ENCODE results near the gene ZNF714.
A peak's percentile ranks its signal among the peaks of the same experiment; 100 is the strongest.
"Not testable (repeated sequence)": the region's sequence is repeated elsewhere in the genome, so short reads cannot be mapped to it uniquely, and the experiment has no call there.

The ZNF714 gene

DNA sequence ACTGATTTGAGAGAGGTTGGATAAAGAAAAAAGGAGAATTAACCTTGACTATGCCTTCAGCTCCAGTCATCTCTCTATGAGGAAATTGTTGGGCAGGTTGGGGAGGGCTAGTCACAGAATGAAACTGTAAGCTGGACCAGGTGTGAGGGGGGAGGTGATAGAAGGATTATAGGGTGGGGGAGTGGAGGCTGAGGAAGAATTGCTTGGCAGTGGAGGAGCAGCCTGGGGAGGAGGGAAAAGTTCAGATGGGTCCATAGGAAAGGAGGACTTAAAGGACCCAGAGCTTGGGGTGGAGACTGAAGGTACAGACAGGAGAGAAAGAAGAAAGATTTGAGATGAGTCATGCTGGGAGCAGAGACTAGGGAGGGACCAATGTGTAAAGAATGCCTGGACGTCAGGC is 51.6 kb downstream of the ZNF714 start:
- no peaks in the 10 kb centered on the region for H3K9me3 ChIP-seq (ENCODE audit: control insufficient read depth in 1 of 2, low read length in 2 of 2)
- no peaks in the 10 kb centered on the region for H3K4me1 ChIP-seq (ENCODE audit: control insufficient read depth in 1 of 2, insufficient read depth in 2 of 2, low read length in 2 of 2)
- no peak overlapping the region for H3K4me3 ChIP-seq (ENCODE audit: low read depth in 1 of 2, low read length in 2 of 2)
- no peaks in the 10 kb centered on the region for H3K27me3 ChIP-seq (ENCODE audit: low read depth, low read length)
- H3K27ac ChIP-seq (ENCODE audit: low read length) = no peak overlapping the region
- H3K36me3 ChIP-seq (ENCODE audit: control insufficient read depth in 1 of 2, insufficient read depth in 2 of 2, low read length in 2 of 2) = no peaks in the 10 kb centered on the region

DNA sequence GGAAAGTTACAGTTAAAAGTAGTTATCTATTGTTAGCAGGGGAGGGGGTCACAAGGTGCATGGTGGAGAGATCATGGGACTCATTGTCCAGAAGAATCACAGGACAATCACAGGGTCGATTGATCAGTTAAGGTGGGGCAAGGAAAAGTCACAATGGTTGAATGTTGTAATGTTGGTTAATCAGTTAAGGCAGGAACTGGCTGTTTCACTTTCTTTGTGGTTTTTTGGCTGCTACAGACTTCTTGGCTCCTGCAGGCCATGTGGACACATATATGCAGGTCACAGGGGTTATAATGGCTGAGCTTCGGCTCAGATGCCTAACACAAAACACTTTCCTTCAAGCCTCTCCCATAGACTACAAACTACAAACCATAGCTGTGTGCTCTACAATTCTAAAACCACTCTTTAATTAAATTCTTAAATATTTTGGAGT is 52.9 kb downstream of the ZNF714 start:
- H3K4me1 ChIP-seq (ENCODE audit: control insufficient read depth in 1 of 2, insufficient read depth in 2 of 2, low read length in 2 of 2) = no peaks in the 10 kb centered on the region
- H3K9me3 ChIP-seq (ENCODE audit: control insufficient read depth in 1 of 2, low read length in 2 of 2) = no peaks in the 10 kb centered on the region
- H3K4me3 ChIP-seq (ENCODE audit: low read depth in 1 of 2, low read length in 2 of 2) = no peak overlapping the region
- no peaks in the 10 kb centered on the region for H3K27me3 ChIP-seq (ENCODE audit: low read depth, low read length)
- H3K36me3 ChIP-seq (ENCODE audit: control insufficient read depth in 1 of 2, insufficient read depth in 2 of 2, low read length in 2 of 2) = no peaks in the 10 kb centered on the region
- no peak overlapping the region for H3K27ac ChIP-seq (ENCODE audit: low read length)

DNA sequence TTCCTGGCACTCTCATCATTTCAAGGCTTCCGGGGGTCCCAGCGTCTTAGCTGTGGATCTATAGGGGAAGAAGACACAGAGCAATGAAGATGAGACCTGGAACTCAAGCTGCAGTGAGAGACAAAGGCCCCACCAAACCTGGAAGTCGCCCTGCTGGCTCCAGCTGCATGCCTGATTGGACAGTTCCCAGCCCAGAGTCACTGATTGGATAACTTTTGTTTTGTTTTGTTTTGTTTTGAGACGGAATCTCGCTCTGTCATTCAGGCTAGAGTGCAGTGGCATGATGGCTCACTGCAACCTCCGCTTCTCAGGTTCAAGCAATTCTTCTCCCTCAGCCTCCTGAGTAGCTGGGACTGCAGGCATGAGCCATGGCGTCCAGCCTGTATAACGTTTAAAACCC is 53.4 kb downstream of the ZNF714 start:
- Histone ChIP-seq H3K4me3 (ENCODE audit: low read depth in 1 of 2, low read length in 2 of 2) (no peak overlapping the region), H3K27me3 (ENCODE audit: low read depth, low read length) (no peaks in the 10 kb centered on the region), H3K27ac (ENCODE audit: low read length) (no peak overlapping the region), H3K9me3 (ENCODE audit: control insufficient read depth in 1 of 2, low read length in 2 of 2) (no peaks in the 10 kb centered on the region), H3K4me1 (ENCODE audit: control insufficient read depth in 1 of 2, insufficient read depth in 2 of 2, low read length in 2 of 2) (no peaks in the 10 kb centered on the region), H3K36me3 (ENCODE audit: control insufficient read depth in 1 of 2, insufficient read depth in 2 of 2, low read length in 2 of 2) (no peaks in the 10 kb centered on the region)

DNA sequence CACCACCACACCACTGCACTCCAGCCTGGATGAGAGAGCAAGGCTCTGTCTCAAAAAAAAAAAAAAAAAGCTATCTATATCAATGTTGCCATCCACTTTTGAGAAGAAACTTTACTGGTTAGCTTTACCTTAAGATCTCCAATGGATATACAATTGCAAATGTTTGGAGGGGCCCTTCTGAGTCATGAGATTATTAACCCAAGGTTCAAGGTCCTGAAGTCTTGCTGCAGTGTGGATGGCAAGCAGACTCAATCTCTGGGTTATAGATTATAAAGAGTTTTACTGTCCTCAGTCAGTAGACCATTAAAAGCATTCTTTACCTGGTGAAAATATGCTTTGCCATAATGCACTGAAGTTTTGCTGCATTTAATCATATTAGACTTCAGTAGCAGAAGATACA is 56.1 kb downstream of the ZNF714 start:
- H3K9me3 ChIP-seq (ENCODE audit: control insufficient read depth in 1 of 2, low read length in 2 of 2) = no peaks in the 10 kb centered on the region
- no peaks in the 10 kb centered on the region for H3K36me3 ChIP-seq (ENCODE audit: control insufficient read depth in 1 of 2, insufficient read depth in 2 of 2, low read length in 2 of 2)
- no peak overlapping the region for H3K27ac ChIP-seq (ENCODE audit: low read length)
- H3K4me3 ChIP-seq (ENCODE audit: low read depth in 1 of 2, low read length in 2 of 2) = no peak overlapping the region
- H3K27me3 ChIP-seq (ENCODE audit: low read depth, low read length) = no peaks in the 10 kb centered on the region
- peaks cover 0 to 9% of the 10 kb centered on the region in 2 donors for H3K4me1 ChIP-seq (ENCODE audit: control insufficient read depth in 1 of 2, insufficient read depth in 2 of 2, low read length in 2 of 2)

DNA sequence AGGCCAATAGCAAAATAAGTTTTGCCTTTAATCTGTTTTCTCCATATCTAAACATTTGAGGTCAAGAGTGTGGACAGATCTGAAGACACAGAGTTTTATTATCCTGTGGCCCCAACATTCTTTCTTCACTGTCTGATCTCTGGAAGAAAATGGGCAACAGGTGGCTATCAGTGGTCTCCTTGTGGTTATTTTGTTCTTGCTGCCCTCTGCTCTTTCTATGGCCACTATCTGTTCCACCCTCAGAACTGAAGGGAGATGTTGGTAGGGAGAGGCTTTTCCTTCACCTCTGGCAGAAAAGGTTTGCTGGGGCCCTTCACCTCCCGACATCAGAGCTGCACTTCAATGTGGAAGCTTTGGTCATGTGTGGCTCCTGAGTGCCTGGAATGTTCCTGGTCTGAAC is 59.0 kb downstream of the ZNF714 start:
- not testable (repeated sequence) for H3K9me3 ChIP-seq (ENCODE audit: control insufficient read depth in 1 of 2, low read length in 2 of 2); H3K27ac ChIP-seq (ENCODE audit: low read length); H3K27me3 ChIP-seq (ENCODE audit: low read depth, low read length); H3K4me3 ChIP-seq (ENCODE audit: low read depth in 1 of 2, low read length in 2 of 2)
- peaks cover 6 to 11% of the 10 kb centered on the region in 2 donors for H3K36me3 ChIP-seq (ENCODE audit: control insufficient read depth in 1 of 2, insufficient read depth in 2 of 2, low read length in 2 of 2)
- peaks cover 0 to 12% of the 10 kb centered on the region in 2 donors for H3K4me1 ChIP-seq (ENCODE audit: control insufficient read depth in 1 of 2, insufficient read depth in 2 of 2, low read length in 2 of 2)

DNA sequence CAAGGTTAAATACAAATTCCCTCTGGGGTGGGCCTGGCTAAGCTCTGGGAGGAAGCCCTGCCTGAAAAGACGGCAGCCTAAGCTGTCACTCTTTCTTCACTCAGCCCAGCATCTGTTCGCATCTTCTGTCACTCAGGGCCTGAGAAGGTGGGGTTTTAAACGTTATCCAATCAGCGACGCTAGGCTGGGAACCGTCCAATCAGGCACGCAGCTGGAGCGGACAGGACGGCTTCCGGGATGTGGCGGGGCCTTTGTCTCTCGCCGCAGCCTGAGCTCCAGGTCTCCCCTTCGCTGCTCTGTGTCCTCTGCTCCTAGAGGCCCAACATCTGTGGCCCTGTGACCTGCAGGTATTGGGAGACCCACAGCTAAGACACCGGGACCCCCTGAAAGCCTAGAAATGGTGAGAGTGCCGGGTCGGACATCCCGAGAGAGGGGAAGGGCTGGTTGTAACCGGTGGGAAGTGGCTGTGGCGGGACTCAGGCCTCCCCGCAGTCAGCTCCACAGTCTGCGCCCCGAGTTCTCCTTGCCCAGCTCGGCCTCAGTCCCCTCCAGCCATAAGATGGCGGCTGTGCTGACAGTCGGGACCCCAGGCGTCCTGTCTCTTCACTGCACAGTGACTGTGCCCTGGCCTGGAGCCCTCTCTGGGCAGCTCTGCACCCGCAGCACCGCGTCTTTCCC is 59.9 kb downstream of the ZNF714 start, which contains the start of gene ZNF431:
Gene ZNF431, plus strand, starts transcription at position 254 of the 678 bp plus-strand sequence. Its CDS starts 144 bp downstream, at position 398.
- H3K4me1 ChIP-seq (ENCODE audit: control insufficient read depth in 1 of 2, insufficient read depth in 2 of 2, low read length in 2 of 2) = peaks cover 0 to 12% of the 10 kb centered on the region in 2 donors
- H3K9me3 ChIP-seq (ENCODE audit: control insufficient read depth in 1 of 2, low read length in 2 of 2) = no peaks in the 10 kb centered on the region
- no peaks in the 10 kb centered on the region for H3K27me3 ChIP-seq (ENCODE audit: low read depth, low read length)
- peaks cover 6 to 12% of the 10 kb centered on the region in 2 donors for H3K36me3 ChIP-seq (ENCODE audit: control insufficient read depth in 1 of 2, insufficient read depth in 2 of 2, low read length in 2 of 2)
- peak within 1 kb of the TSS; percentile 74 for H3K27ac ChIP-seq (ENCODE audit: low read length)
- peak within 1 kb of the TSS; percentile 81 to 90 for H3K4me3 ChIP-seq (ENCODE audit: low read depth in 1 of 2, low read length in 2 of 2)

DNA sequence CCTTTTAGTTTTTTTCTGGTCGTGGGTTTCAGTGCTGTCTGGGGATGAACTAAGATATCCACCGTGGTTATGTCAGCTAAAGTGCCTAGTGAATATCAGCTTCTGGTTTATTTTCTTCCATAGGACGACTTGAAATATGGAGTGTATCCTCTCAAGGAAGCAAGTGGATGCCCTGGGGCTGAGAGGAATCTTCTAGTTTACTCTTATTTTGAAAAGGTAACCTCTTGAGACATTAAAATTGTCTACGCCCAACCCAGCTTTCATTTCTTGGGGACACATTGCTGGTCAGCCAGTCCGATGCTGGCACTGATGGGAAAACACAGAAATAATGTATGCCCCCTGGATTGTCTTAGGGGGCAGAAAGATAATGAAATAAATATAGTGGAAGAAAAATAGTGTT is 61.4 kb downstream of the ZNF714 start:
- Histone ChIP-seq H3K27ac (ENCODE audit: low read length) (no peak overlapping the region), H3K4me3 (ENCODE audit: low read depth in 1 of 2, low read length in 2 of 2) (no peak overlapping the region), H3K27me3 (ENCODE audit: low read depth, low read length) (no peaks in the 10 kb centered on the region), H3K9me3 (ENCODE audit: control insufficient read depth in 1 of 2, low read length in 2 of 2) (no peaks in the 10 kb centered on the region), H3K4me1 (ENCODE audit: control insufficient read depth in 1 of 2, insufficient read depth in 2 of 2, low read length in 2 of 2) (peaks cover 0 to 14% of the 10 kb centered on the region in 2 donors), H3K36me3 (ENCODE audit: control insufficient read depth in 1 of 2, insufficient read depth in 2 of 2, low read length in 2 of 2) (peaks cover 6 to 12% of the 10 kb centered on the region in 2 donors)

DNA sequence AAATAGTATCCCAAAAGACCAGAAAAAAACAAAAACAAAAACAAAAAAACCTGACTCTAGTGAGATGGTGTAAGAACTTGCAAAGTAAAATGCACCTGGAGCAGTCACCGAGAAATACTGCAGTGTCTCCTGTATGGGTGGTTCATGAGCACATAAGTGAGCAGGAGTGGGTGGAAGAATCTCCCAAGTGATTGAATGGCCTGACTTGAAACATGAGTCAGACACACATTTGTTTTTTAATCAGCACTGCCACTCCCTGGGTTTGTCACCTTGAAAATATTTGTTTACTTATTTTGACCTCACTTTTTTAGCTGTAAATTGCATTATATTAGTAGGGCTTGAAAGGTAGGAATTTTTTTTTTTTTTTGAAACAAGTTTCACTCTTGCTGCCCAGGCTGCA is 61.9 kb downstream of the ZNF714 start:
- H3K4me3 ChIP-seq (ENCODE audit: low read depth in 1 of 2, low read length in 2 of 2) = no peak overlapping the region
- H3K27me3 ChIP-seq (ENCODE audit: low read depth, low read length) = no peaks in the 10 kb centered on the region
- H3K36me3 ChIP-seq (ENCODE audit: control insufficient read depth in 1 of 2, insufficient read depth in 2 of 2, low read length in 2 of 2) = peaks cover 6 to 12% of the 10 kb centered on the region in 2 donors
- H3K4me1 ChIP-seq (ENCODE audit: control insufficient read depth in 1 of 2, insufficient read depth in 2 of 2, low read length in 2 of 2) = peaks cover 0 to 15% of the 10 kb centered on the region in 2 donors
- no peak overlapping the region for H3K27ac ChIP-seq (ENCODE audit: low read length)
- no peaks in the 10 kb centered on the region for H3K9me3 ChIP-seq (ENCODE audit: control insufficient read depth in 1 of 2, low read length in 2 of 2)

DNA sequence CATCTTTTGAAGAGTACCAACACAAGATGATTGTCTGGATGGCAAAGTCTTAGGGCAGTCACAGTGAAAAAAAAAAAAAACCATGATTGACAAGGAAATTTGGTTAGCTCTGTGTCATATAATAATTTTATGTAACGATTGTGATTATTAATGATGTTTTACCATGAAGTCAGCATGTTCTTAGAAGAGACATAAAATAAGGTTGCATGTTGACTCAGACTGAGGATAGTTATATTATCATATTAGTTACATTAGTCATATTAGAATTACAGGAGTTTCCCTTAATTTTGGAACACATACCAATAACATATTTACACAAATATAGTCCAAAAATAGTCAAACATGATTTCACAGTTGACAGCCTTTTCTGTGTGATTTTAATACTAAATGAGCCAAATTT is 65.5 kb downstream of the ZNF714 start:
- peaks cover 0 to 19% of the 10 kb centered on the region in 2 donors for H3K4me1 ChIP-seq (ENCODE audit: control insufficient read depth in 1 of 2, insufficient read depth in 2 of 2, low read length in 2 of 2)
- peaks cover 15 to 31% of the 10 kb centered on the region in 2 donors for H3K36me3 ChIP-seq (ENCODE audit: control insufficient read depth in 1 of 2, insufficient read depth in 2 of 2, low read length in 2 of 2)
- no peaks in the 10 kb centered on the region for H3K9me3 ChIP-seq (ENCODE audit: control insufficient read depth in 1 of 2, low read length in 2 of 2)

DNA sequence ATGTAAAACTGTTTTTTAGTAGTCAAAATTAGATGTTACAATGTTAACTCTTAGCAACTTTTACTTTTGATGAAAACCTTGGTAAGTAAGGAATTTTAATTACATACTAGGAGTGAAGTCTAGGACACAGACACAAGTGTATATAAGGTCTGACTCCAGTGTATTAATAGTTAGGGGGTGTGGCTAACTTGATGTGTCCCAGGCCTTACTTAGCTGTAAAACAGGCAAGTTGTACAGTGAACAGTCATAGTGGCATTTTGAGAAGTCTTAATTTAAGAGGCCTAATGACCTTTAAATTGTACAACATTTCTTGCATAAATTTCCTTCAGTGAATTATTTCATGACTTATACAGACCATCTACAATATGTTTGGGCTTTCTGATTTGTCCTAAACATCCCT is 66.7 kb downstream of the ZNF714 start:
- no peaks in the 10 kb centered on the region for H3K27me3 ChIP-seq (ENCODE audit: low read depth, low read length)
- no peak overlapping the region for H3K27ac ChIP-seq (ENCODE audit: low read length)
- H3K4me1 ChIP-seq (ENCODE audit: control insufficient read depth in 1 of 2, insufficient read depth in 2 of 2, low read length in 2 of 2) = peaks cover 0 to 11% of the 10 kb centered on the region in 2 donors
- no peaks in the 10 kb centered on the region for H3K9me3 ChIP-seq (ENCODE audit: control insufficient read depth in 1 of 2, low read length in 2 of 2)
- H3K4me3 ChIP-seq (ENCODE audit: low read depth in 1 of 2, low read length in 2 of 2) = no peak overlapping the region
- H3K36me3 ChIP-seq (ENCODE audit: control insufficient read depth in 1 of 2, insufficient read depth in 2 of 2, low read length in 2 of 2) = peaks cover 11 to 35% of the 10 kb centered on the region in 2 donors

More for the DNA sequence above, 65.5 kb downstream of the ZNF714 start:
- Histone ChIP-seq H3K4me3 (ENCODE audit: low read depth in 1 of 2, low read length in 2 of 2) (no peak overlapping the region), H3K27me3 (ENCODE audit: low read depth, low read length) (no peaks in the 10 kb centered on the region), H3K27ac (ENCODE audit: low read length) (no peak overlapping the region)

DNA sequence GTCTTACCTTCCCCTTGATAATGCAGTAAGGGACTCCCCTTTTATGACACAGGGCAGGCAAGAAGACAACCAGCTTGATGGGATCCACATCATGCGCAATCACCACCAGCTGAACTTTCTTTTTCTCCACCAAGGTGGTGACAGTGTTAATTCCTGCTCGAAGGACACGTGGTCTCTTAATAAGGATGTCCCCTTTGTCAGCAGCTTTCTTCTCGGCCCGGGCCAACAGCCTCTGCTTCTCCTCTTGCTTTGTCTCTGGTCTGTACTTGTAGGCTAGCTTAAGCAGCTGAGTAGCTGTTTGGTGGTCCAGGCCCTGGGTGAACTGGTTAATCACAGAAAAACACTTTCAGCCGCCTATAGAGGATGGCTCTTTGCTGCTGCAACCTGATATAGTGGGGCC is 67.9 kb downstream of the ZNF714 start:
- Histone ChIP-seq H3K36me3 (ENCODE audit: control insufficient read depth in 1 of 2, insufficient read depth in 2 of 2, low read length in 2 of 2) (peaks cover 9 to 35% of the 10 kb centered on the region in 2 donors), H3K9me3 (ENCODE audit: control insufficient read depth in 1 of 2, low read length in 2 of 2) (no peaks in the 10 kb centered on the region), H3K27ac (ENCODE audit: low read length) (no peak overlapping the region), H3K4me1 (ENCODE audit: control insufficient read depth in 1 of 2, insufficient read depth in 2 of 2, low read length in 2 of 2) (peaks cover 0 to 11% of the 10 kb centered on the region in 2 donors), H3K4me3 (ENCODE audit: low read depth in 1 of 2, low read length in 2 of 2) (no peak overlapping the region), H3K27me3 (ENCODE audit: low read depth, low read length) (no peaks in the 10 kb centered on the region)

DNA sequence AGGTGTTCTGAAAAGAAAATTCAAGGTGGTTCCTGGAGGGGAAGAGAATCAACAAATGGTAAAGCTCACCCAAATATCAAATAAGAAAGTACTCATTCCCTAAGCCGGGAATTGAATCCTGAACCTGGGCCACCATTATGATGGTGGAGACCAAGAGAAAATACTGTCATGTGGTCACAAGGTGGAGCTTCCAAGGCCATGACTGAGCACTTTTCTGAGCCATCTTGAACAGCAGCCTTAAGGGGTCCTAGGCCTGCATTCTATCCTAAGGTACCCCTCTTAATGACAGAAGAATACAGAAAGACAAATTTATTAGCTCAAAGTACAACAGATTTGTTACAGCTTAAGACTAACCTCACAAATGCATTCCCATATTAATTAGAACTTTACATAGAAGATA is 69.5 kb downstream of the ZNF714 start:
- Histone ChIP-seq H3K27ac (ENCODE audit: low read length) (no peak overlapping the region), H3K36me3 (ENCODE audit: control insufficient read depth in 1 of 2, insufficient read depth in 2 of 2, low read length in 2 of 2) (peaks cover 9 to 23% of the 10 kb centered on the region in 2 donors), H3K9me3 (ENCODE audit: control insufficient read depth in 1 of 2, low read length in 2 of 2) (no peaks in the 10 kb centered on the region)

More for the DNA sequence above, 69.5 kb downstream of the ZNF714 start:
- no peak overlapping the region for H3K4me3 ChIP-seq (ENCODE audit: low read depth in 1 of 2, low read length in 2 of 2)
- H3K4me1 ChIP-seq (ENCODE audit: control insufficient read depth in 1 of 2, insufficient read depth in 2 of 2, low read length in 2 of 2) = peaks cover 0 to 11% of the 10 kb centered on the region in 2 donors
- H3K27me3 ChIP-seq (ENCODE audit: low read depth, low read length) = no peaks in the 10 kb centered on the region
